22Rv1 (cell line): ENCODE results near the gene ERF.
A peak's percentile ranks its signal among the peaks of the same experiment; 100 is the strongest.

Source experiments
- H3K27ac ChIP-seq: fragments of 450-650 bp; 2 replicates; pipeline ENCODE4 v1.5.1; 2017
- CTCF ChIP-seq: fragments of 450-650 bp; IDR thresholded peaks from 2 replicates; pipeline ENCODE4 v1.5.1; 2017; ENCODE audit warnings: mild to moderate bottlenecking
- ZFX ChIP-seq: fragments of 450-650 bp; IDR thresholded peaks from 2 replicates; pipeline ENCODE4 v1.6.1; 2017; ENCODE audit warnings: antibody characterized with exemption, borderline replicate concordance

The ERF gene

DNA sequence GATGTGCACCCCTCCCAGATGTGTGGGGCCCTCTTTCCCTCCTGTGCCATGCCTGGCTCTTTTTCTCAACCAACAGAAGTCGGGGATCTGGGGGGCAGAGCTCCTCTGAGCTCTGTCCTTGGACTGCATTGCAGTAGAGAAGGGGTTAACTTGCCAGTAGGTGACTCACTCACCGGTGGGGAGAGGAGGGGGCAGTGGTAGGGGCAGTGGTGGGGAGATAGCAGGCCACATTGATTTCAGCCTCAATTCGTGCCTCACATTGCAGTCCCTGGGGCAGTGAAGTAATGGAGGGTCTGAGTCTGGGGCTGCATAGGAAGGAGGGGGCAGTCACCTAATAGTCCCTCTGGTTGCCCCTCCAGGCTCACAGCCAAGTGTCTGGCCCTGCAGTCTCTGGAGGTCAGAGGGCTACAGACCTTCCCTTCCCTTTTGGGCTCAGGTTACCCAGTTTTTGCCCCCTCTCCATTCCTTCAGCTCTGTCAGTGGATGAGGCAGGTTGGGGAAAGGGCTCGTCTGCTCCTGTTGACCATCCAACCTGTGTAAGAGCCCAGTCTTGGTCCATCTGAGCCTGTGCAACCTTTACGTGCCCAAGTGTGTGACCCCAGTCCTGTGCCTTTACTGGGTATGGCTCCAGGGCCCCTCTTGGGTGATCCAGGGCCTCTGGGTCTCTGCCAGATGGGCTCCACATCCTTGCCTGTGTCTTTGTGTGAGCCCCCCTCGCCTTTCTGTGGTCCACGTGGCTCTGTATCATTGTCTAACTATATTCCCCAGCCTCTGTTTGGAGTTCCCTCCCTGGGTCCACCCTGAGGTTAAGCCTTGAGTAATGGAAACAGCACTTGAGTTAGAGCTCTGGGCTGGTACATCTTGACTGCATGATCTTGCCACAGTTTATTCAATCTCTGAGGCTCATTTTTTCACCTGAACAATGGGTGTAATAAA, 27.2 kb upstream of the ERF start:
- H3K27ac ChIP-seq = peak overlapping the region; percentile 89
- no peak for TF ChIP-seq ZFX
- no peak for TF ChIP-seq CTCF

DNA sequence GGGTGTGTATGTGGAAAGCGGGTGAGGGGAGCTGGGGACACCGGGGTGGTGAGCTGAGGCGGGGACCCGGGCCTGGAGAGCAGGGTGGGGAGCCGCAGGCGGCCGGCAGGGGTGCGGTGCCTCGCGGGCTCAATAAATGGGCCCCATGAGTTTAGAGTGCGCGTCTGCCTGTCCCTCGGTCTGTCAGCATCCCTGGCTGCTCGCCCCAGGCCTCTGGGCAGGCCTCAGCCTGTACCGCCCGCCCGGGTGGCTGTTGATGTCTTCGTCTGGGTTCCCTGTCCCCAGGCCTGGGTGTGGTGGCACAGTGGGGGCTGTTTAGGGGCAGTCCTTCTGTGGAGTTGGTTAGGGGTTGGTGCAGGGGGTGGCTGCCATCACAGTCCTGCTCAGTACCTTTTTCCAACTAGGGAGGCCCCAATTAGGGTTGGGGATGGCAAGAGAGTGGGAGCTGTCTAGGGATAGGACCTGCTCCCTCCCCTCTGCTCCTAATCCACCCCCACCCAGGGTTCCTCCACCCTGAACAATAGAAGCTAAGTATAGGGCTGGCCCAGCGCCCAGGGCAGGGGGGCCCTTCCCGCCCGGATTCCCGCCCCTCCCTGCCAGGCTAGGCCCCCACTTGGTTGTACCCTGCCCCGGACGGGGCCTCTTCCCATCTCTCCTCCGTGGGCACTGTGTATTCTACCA, 26.4 kb upstream of the ERF start:
- H3K27ac ChIP-seq = peak overlapping the region; percentile 89
- no peak for TF ChIP-seq CTCF
- no peak for TF ChIP-seq ZFX

DNA sequence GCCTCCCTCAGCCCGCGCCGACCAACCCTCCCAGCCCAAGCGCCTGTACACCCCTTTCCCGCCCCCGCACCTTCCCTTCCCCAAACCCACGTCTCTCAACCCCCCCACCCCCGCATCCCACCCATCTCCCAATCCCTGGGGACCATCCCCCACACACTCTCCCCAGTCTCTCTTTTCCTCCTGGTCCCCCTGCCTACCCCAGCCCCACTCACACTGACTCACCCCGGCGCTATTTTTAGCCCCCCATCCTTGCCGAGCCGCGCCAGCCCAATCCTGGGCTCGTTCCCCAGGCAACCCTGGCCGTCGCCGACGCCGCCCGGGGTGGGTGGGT, 25.9 kb upstream of the ERF start:
- peak overlapping the region; percentile 89 for H3K27ac ChIP-seq
- TF ChIP-seq CTCF (no peak), ZFX (no peak)

GRCh38 chr19:42279902-42280814, 25.2 kb upstream of the ERF start:
- peak overlapping the region; percentile 89 for H3K27ac ChIP-seq
- TF ChIP-seq CTCF = peak; percentile 94
- TF ChIP-seq ZFX = no peak

DNA sequence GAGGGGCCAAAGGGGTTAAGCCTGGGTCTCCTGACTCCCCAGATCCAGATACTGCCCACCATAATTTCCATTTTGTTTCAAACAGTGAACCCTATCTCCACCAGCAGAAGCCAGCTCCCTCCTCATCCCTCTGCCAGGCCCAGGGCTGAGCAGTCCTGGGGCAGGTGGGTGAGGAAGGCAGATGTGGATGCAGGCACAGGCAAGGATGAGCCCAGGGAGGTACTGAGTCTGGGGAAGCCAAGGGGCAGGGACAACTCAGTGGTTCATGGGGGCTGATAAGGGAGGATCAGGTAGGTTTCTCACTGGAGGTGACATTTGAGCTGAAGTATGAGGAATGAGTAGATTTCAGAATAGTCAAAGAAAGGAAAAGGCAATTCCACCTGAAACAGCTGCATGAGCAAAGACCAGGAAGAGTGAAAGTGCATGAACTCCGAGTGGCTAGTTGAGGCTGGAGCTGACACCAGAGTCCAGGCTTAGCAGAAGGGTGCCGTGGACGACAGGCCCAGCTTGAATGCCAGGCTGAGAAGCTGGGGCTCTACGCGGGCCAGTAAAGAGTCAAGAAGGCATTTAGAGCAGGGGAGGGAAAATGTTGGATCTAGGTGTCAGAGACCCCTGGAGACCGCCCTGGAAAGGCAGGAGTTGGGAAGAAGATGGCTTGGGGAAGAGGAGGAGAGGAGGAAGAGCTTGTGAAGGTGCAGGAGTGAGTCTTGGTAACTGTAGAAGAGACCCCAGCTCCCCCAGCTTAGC, 24.4 kb upstream of the ERF start:
- TF ChIP-seq ZFX = no peak
- TF ChIP-seq CTCF = no peak
- H3K27ac ChIP-seq = peak overlapping the region; percentile 89

GRCh38 chr19:42278452-42279154, 23.7 kb upstream of the ERF start:
- peak overlapping the region; percentile 89 for H3K27ac ChIP-seq
- TF ChIP-seq ZFX (no peak), CTCF (no peak)
